Endothelial cell of umbilical vein (primary cell): Measurements from ENCODE around the gene SBK3. TPM values are rescaled to one million over a fixed set of nuclear protein-coding genes. Genes with fewer than 3 reads are reported as not detected.

Source experiments
- BruUV-seq: library from RNA; stranded (reverse); fragments of 400-500 nt; replicated peaks from 2 replicates; lab custom pipeline; 2021; lab: Mats Ljungman, UMichigan
- CTCF ChIA-PET: fragments of 300-600, 350-600 bp; sonication (Branson Sonifier 250); formaldehyde crosslinking; loops from one replicate; lab custom pipeline; 2021; ENCODE audit warnings: antibody characterized with exemption, inconsistent platforms; lab: Charles Lee
- POLR2A ChIA-PET: fragments of 300-600, 350-600 bp; sonication (Branson Sonifier 250); formaldehyde crosslinking; loops from one replicate; lab custom pipeline; 2021; ENCODE audit warnings: antibody characterized with exemption, inconsistent platforms; lab: Charles Lee
- DNase-seq: peaks from one replicate; pipeline ENCODE4 v3.0.0-alpha.2; 2011; ENCODE audit warnings: low read depth, low spot score
- FAIRE-seq: peaks from 2 replicates; lab custom pipeline; 2011; peaks lifted over from hg19 to GRCh38; lab: Jason Lieb, UNC
- H2AFZ ChIP-seq: 2 replicates; pipeline ENCODE4 v1.6.0; 2012; ENCODE audit warnings: low read depth, low read length, control low read depth, inconsistent platforms
- H3K27ac ChIP-seq: 2 replicates; pipeline ENCODE4 v1.5.1; 2011; ENCODE audit warnings: low read depth, mild to moderate bottlenecking, control low read depth, low read length, moderate library complexity; ENCODE audit not compliant: insufficient read depth
- H3K27me3 ChIP-seq, 2 experiments: 2 replicates each; pipeline versions ENCODE4 v1.6.0 to v1.6.1; 2011; ENCODE audit warnings: low read length in 2 of 2, mixed read lengths in 1 of 2; ENCODE audit not compliant: control insufficient read depth in 2 of 2, insufficient read depth in 2 of 2
- H3K36me3 ChIP-seq, 2 experiments: 2 replicates in 1 of 2; 3 replicates in 1 of 2; pipeline ENCODE4 v1.5.1; 2011; ENCODE audit warnings: low read length in 2 of 2, mild to moderate bottlenecking in 1 of 2, moderate library complexity in 1 of 2; ENCODE audit not compliant: control insufficient read depth in 2 of 2, insufficient read depth in 2 of 2; ENCODE audit errors: extremely low read depth in 1 of 2
- H3K4me1 ChIP-seq: 3 replicates; pipeline ENCODE4 v1.5.1; 2011; ENCODE audit warnings: mild to moderate bottlenecking, low read length; ENCODE audit not compliant: control insufficient read depth, insufficient read depth; ENCODE audit errors: extremely low read depth
- H3K4me2 ChIP-seq: 2 replicates; pipeline ENCODE4 v1.6.1; 2011; ENCODE audit warnings: low read length, control low read depth, mixed read lengths; ENCODE audit not compliant: insufficient read depth
- H3K4me3 ChIP-seq, 3 experiments: fragments of 200-600 bp in 1 of 3; sonication (generic), shearing (Covaris generic) in 1 of 3; replicated peaks in 1 of 3; 2 replicates each; pipeline ENCODE4 v1.5.1; 2011 to 2016; ENCODE audit warnings: control low read depth in 3 of 3, low read length in 3 of 3, mild to moderate bottlenecking in 2 of 3, inconsistent platforms in 1 of 3, low read depth in 1 of 3, moderate library complexity in 1 of 3; ENCODE audit not compliant: insufficient read depth in 1 of 3
- H3K79me2 ChIP-seq: 2 replicates; pipeline ENCODE4 v1.6.0; 2012; ENCODE audit warnings: low read length, inconsistent platforms; ENCODE audit not compliant: control insufficient read depth, insufficient read depth
- H3K9ac ChIP-seq: replicated peaks from 2 replicates; pipeline ENCODE3; 2011; ENCODE audit warnings: low read length, control low read depth; ENCODE audit not compliant: insufficient read depth; ENCODE audit errors: extremely low read depth
- H3K9me1 ChIP-seq: replicated peaks from 3 replicates; pipeline ENCODE4 v1.6.0; 2011; ENCODE audit warnings: mild to moderate bottlenecking, low read length; ENCODE audit not compliant: control insufficient read depth, insufficient read depth; ENCODE audit errors: extremely low read depth
- H3K9me3 ChIP-seq: replicated peaks from 2 replicates; pipeline ENCODE4 v1.5.1; 2012; ENCODE audit warnings: low read length, inconsistent platforms; ENCODE audit not compliant: control insufficient read depth, insufficient read depth
- H4K20me1 ChIP-seq: replicated peaks from 2 replicates; pipeline ENCODE3; 2011; ENCODE audit warnings: mild to moderate bottlenecking, low read length; ENCODE audit not compliant: control insufficient read depth, insufficient read depth; ENCODE audit errors: extremely low read depth
- EZH2 ChIP-seq: IDR thresholded peaks from 2 replicates; pipeline ENCODE4 v1.6.1; 2012; ENCODE audit warnings: borderline replicate concordance, low read depth, mild to moderate bottlenecking, moderate library complexity, low read length, inconsistent platforms; ENCODE audit not compliant: severe bottlenecking
- FOS ChIP-seq: IDR thresholded peaks from 2 replicates; pipeline ENCODE4 v1.6.1; 2011; ENCODE audit warnings: mild to moderate bottlenecking, low read length, moderate library complexity, borderline replicate concordance; ENCODE audit not compliant: insufficient read depth
- GATA2 ChIP-seq: IDR thresholded peaks from 2 replicates; pipeline ENCODE4 v1.7.0; 2011; ENCODE audit warnings: low read depth, mild to moderate bottlenecking, moderate library complexity, mixed read lengths, low read length; ENCODE audit not compliant: insufficient read length, insufficient read depth
- JUN ChIP-seq: IDR thresholded peaks from 2 replicates; pipeline ENCODE4 v1.6.1; 2011; ENCODE audit warnings: borderline replicate concordance, low read depth; ENCODE audit not compliant: insufficient read length, insufficient read depth
- MYC ChIP-seq: IDR thresholded peaks from one replicate; pipeline ENCODE4 v1.6.1; 2011; ENCODE audit warnings: mild to moderate bottlenecking, low read depth, low read length
- POLR2A ChIP-seq: IDR thresholded peaks from 2 replicates; pipeline ENCODE4 v1.6.1; 2012; ENCODE audit warnings: low read depth, mild to moderate bottlenecking, control low read depth, low read length
- POLR2AphosphoS5 ChIP-seq: IDR thresholded peaks from 2 replicates; pipeline ENCODE4 v1.6.1; 2012; ENCODE audit warnings: low read depth, mild to moderate bottlenecking, control low read depth, low read length, moderate library complexity; ENCODE audit not compliant: insufficient read depth
- dilution Hi-C: fragments of 300-500 bp; cut with MboI; formaldehyde crosslinking; loops from one replicate; pipeline ENCODE4 v1.15.0; 2019; ENCODE audit warnings: low sequenced_read_pairs; ENCODE audit not compliant: extremely low pct_ligation_motif_present
- intact Hi-C: fragments of 100-400 bp; cut with micrococcal nuclease; formaldehyde crosslinking; loops from one replicate; pipeline ENCODE4 v1.10.0; 2022
- polyA plus RNA-seq, 4 experiments: library from polyadenylated mRNA; depleted of rRNA in 3 of 4; stranded (reverse) in 3 of 4; unstranded in 1 of 4; fragments of >200 nt; gene quantifications; 2 replicates each; pipeline versions ENCODE4 v1.2.1 to v1.2.3, GENCODE V29; 2011 to 2012; ENCODE audit warnings: missing spikeins in 1 of 4
- total RNA-seq: library from RNA; stranded (reverse); gene quantifications from 2 replicates; pipeline ENCODE4 v1.2.3, GENCODE V29; 2021
- TF ChIP-seq, protein P1 (sequence below): IDR thresholded peaks from 2 replicates; pipeline ENCODE4 v1.6.1; 2011; ENCODE audit not compliant: insufficient read depth, insufficient read length
- TF ChIP-seq, protein P2 (sequence below), 2 donors: IDR thresholded peaks; 1 replicate in 1 of 2; 2 replicates in 1 of 2; pipeline ENCODE4 v1.5.1; 2011; ENCODE audit warnings: low read length in 2 of 2, mild to moderate bottlenecking in 2 of 2, moderate library complexity in 2 of 2, control low read depth in 1 of 2, inconsistent platforms in 1 of 2, low read depth in 1 of 2; ENCODE audit not compliant: insufficient read depth in 1 of 2; ENCODE audit errors: extremely low read depth in 1 of 2

SBK3 gene
- total and polyA plus RNA-seq, 2 donors (not counting 3 experiments of a cell fraction or from before 2014, with no cell fraction given), result 0.18 to 0.62 TPM

DNA sequence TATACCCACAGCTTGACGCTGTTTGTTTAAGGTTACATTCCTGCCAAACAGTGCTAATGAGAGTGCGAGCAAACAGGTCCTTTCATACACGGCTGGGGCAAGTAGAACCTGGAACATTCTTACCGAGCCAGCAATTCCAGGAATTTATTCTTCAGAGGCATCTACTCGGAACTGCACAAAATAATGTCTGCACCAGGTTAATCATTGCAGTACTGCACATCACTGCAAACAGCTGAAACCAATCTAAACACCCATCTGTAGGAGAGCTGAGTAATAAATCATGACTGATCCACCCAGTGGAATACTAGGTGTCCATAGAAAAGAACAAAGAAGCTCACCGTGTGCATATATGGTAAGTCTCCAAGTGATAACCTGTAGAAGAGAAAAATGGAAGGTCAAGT, 36.5 kb upstream of the SBK3 start:
- FAIRE-seq, result no peak
- Histone ChIP-seq H3K9me1 (no peaks in the 10 kb centered on the region), H3K36me3 (peaks cover 0 to 7% of the 10 kb centered on the region in 2 experiments), H2AFZ (no peak overlapping the region), H3K4me1 (peaks cover 4% of the 10 kb centered on the region), H3K4me2 (no peak overlapping the region), H3K27me3 (peaks cover 4 to 7% of the 10 kb centered on the region in 2 experiments), H3K27ac (no peak overlapping the region), H3K9me3 (no peaks in the 10 kb centered on the region), H4K20me1 (no peaks in the 10 kb centered on the region), H3K79me2 (peaks cover 12% of the 10 kb centered on the region), H3K4me3 (no peak overlapping the region), H3K9ac (no peak overlapping the region)
- no peak for DNase-seq
- intact Hi-C loops, result loop anchor here (2.0 kb wide), 1 partner anchor 17 kb away; the partner anchor contains the start of gene FIZ1
- TF ChIP-seq, protein P1, sequence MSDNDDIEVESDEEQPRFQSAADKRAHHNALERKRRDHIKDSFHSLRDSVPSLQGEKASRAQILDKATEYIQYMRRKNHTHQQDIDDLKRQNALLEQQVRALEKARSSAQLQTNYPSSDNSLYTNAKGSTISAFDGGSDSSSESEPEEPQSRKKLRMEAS, result no peak
- no peak for TF ChIP-seq JUN
- BruUV-seq, result no TSS peak
- CTCF ChIA-PET, result interaction anchor here (0.8 kb wide), 1 partner anchor 23 kb away, joined by 3 read pairs; no protein-coding TSS in a partner anchor
- dilution Hi-C loops, result no loop called here
- POLR2A ChIA-PET, result interaction anchor here (0.7 to 1.5 kb wide), 2 partner anchors 17 to 23 kb away, joined by 4 to 5 read pairs; partner anchors contain the start of gene FIZ1

DNA sequence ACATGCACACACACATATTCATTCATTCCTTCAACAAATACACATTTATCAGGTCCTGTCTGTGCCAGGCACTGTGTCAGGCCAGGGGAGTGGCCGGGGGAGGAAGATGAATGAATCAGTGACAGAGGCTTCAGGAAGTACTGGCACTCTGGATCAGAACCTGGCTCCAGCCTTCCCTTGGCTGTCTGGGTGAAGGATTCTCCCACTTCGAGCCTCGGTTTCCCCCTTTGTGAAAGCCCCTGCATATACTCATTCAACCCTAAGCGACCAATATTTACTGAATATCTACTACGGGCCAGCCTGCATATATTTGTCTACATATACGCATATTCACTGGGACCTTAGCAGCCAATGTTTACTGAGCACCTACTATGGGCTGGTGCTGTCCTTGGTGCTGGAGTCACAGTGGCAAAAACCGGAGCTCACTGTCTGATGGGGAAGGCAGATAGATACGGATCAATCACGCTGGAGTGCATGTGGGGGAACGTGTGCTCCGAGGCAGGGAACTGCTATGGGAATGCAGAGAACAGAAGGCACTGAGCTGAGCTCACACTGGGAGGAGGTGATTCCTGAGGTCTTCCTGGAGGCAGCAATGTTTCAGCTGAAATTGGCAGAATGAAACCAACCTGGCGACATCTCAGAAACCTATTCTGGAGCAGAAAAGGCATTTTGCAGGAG, 35.9 kb upstream of the SBK3 start:
- CTCF ChIA-PET, result interaction anchor here (0.6 to 1.0 kb wide), 3 partner anchors 23 to 78 kb away, joined by 3 read pairs; no protein-coding TSS in a partner anchor
- DNase-seq, result no peak
- dilution Hi-C loops, result no loop called here

More for the DNA sequence above, 35.9 kb upstream of the SBK3 start:
- Histone ChIP-seq H3K4me1 (peaks cover 4% of the 10 kb centered on the region), H3K27ac (no peak overlapping the region), H3K4me3 (peak overlapping the region; percentile 62 to 98 (median 84)), H3K9me3 (no peaks in the 10 kb centered on the region), H3K27me3 (peaks cover 4 to 7% of the 10 kb centered on the region in 2 experiments), H3K9me1 (no peaks in the 10 kb centered on the region), H4K20me1 (no peaks in the 10 kb centered on the region), H3K36me3 (peaks cover 0 to 7% of the 10 kb centered on the region in 2 experiments), H3K4me2 (peak overlapping the region; percentile 78), H3K9ac (peak overlapping the region; percentile 34), H2AFZ (peak overlapping the region; percentile 99), H3K79me2 (peaks cover 12% of the 10 kb centered on the region)
- POLR2A ChIA-PET, result interaction anchor here (0.7 to 1.5 kb wide), 2 partner anchors 18 to 23 kb away, joined by 4 to 5 read pairs; partner anchors contain the start of gene FIZ1
- FAIRE-seq, result no peak
- no peak for TF ChIP-seq EZH2
- TF ChIP-seq POLR2AphosphoS5, result no peak
- TF ChIP-seq, protein P2, sequence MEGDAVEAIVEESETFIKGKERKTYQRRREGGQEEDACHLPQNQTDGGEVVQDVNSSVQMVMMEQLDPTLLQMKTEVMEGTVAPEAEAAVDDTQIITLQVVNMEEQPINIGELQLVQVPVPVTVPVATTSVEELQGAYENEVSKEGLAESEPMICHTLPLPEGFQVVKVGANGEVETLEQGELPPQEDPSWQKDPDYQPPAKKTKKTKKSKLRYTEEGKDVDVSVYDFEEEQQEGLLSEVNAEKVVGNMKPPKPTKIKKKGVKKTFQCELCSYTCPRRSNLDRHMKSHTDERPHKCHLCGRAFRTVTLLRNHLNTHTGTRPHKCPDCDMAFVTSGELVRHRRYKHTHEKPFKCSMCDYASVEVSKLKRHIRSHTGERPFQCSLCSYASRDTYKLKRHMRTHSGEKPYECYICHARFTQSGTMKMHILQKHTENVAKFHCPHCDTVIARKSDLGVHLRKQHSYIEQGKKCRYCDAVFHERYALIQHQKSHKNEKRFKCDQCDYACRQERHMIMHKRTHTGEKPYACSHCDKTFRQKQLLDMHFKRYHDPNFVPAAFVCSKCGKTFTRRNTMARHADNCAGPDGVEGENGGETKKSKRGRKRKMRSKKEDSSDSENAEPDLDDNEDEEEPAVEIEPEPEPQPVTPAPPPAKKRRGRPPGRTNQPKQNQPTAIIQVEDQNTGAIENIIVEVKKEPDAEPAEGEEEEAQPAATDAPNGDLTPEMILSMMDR (IDR thresholded peaks at IDR 0.05; ENCODE audit: extremely low read depth in 1 of 2, insufficient read depth in 1 of 2, low read depth in 1 of 2, low read length in 2 of 2), result no peak
- no peak for TF ChIP-seq MYC
- TF ChIP-seq GATA2, result no peak
- no peak for TF ChIP-seq JUN
- TF ChIP-seq FOS, result no peak
- TF ChIP-seq, protein P1, result no peak
- no peak for TF ChIP-seq POLR2A
- intact Hi-C loops, result loop anchor here (2.0 kb wide), 1 partner anchor 18 kb away; the partner anchor contains the start of gene FIZ1
- BruUV-seq, result no TSS peak
